Measurements from ENCODE around the gene GOT1. TPM values are rescaled to one million over a fixed set of nuclear protein-coding genes. Genes with fewer than 3 reads are reported as not detected.

Gene GOT1
- total and polyA plus RNA-seq, 10 of the 15 experiments (the other 5 are each of a cell fraction or from before 2014, with no cell fraction given), result 32.5 to 67.5 (median 50.3) TPM

DNA sequence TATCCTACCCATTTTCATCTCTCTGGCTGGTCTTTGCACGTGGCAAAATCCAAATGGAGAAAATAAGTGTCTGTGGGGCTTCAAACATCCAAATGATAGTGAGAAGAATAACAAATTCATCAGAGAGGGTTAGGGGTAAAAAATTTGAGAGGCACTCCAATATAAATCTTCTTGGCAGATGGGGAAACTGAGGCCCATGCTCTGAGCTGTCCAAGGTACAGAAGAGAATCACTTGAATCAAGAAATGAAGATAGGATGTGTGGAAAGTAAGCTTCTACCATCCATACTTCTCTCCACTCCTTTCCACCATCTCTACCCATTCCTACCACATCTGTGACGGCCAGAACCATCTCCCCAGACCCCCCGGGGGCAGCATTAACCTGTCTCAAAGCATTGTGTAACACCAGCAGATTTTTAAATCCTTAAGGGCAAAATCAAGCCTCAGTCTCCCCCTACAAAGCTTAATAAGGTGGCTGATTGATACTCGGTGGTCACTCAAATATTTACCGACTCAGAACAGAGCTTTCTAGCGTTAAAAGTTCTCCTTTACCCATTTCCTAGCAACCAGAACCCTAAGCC is 818 bp downstream of the GOT1 start:
- DNase-seq (ENCODE audit: low read depth, low spot score) (no peak), ATAC-seq (no peak), FAIRE-seq (no peak)
- POLR2A ChIA-PET, result interaction anchor here (1.6 kb wide), 1 partner anchor 192 kb away, joined by 8 read pairs; no protein-coding TSS in a partner anchor
- TF ChIP-seq, protein P1, sequence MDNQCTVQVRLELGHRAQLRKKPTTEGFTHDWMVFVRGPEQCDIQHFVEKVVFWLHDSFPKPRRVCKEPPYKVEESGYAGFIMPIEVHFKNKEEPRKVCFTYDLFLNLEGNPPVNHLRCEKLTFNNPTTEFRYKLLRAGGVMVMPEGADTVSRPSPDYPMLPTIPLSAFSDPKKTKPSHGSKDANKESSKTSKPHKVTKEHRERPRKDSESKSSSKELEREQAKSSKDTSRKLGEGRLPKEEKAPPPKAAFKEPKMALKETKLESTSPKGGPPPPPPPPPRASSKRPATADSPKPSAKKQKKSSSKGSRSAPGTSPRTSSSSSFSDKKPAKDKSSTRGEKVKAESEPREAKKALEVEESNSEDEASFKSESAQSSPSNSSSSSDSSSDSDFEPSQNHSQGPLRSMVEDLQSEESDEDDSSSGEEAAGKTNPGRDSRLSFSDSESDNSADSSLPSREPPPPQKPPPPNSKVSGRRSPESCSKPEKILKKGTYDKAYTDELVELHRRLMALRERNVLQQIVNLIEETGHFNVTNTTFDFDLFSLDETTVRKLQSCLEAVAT (IDR thresholded peaks at IDR 0.05), result no peak
- peak; percentile 42; the same call in 1 of the 2 replicates for TF ChIP-seq REST (IDR thresholded peaks at IDR 0.05; ENCODE audit: low read depth, low read length)
- H3K4me1 ChIP-seq (ENCODE audit: control insufficient read depth, insufficient read depth, low read length), result peaks cover 4% of the 10 kb centered on the region; the same call in 1 of the 2 replicates
- peak overlapping the region; percentile 97 for H3K4me3 ChIP-seq
- H4K20me1 ChIP-seq (ENCODE audit: control insufficient read depth, insufficient read depth), result no peaks in the 10 kb centered on the region
- RAD21 ChIA-PET (ENCODE audit: unreplicated experiment), result interaction anchor here (1.2 to 1.6 kb wide), 3 partner anchors 25 to 188 kb away, joined by 3 to 4 read pairs (median 4); no protein-coding TSS in a partner anchor
- peaks cover 0 to 1% of the 10 kb centered on the region in 2 experiments; a peak in 1 of 4 replicates for H3K36me3 ChIP-seq (ENCODE audit: control insufficient read depth in 2 of 2, insufficient read depth in 2 of 2, low read length in 1 of 2)
- peak overlapping the region; percentile 66 for H3K27ac ChIP-seq (ENCODE audit: control insufficient read depth, insufficient read depth)
- peaks cover 34% of the 10 kb centered on the region for H3K79me2 ChIP-seq (ENCODE audit: control insufficient read depth, insufficient read depth, low read length)
- peak overlapping the region; percentile 80 for H3K9ac ChIP-seq (ENCODE audit: control insufficient read depth, insufficient read depth, low read length)
- CTCF ChIA-PET, result interaction anchor here (0.9 to 2.9 kb wide), 8 partner anchors 10 to 303 kb away, joined by 3 to 18 read pairs (median 4); no protein-coding TSS in a partner anchor
- no peaks in the 10 kb centered on the region for H3K27me3 ChIP-seq (replicated peaks in 1 of 2; ENCODE audit: control insufficient read depth in 2 of 2, insufficient read depth in 2 of 2, low read length in 1 of 2)
- WGBS (ENCODE audit: insufficient coverage, insufficient replicate concordance, low lambda C conversion rate, missing lambda C conversion rate), result 19% methylated on average over 6 of the region's 6 CpGs
- H3K4me2 ChIP-seq (ENCODE audit: control insufficient read depth, insufficient read depth), result peak overlapping the region; percentile 75
- SMC1A ChIA-PET (ENCODE audit: uncharacterized antibody, unreplicated experiment), result interaction anchor here (0.9 to 3.0 kb wide), 5 partner anchors 9 to 187 kb away, joined by 3 to 19 read pairs (median 3); no protein-coding TSS in a partner anchor
- BruUV-seq (replicated peaks), result TSS peak; percentile 67
- peak overlapping the region; percentile 76 for H2AFZ ChIP-seq (ENCODE audit: control insufficient read depth, low read depth, low read length)
- intact Hi-C loops (cut with micrococcal nuclease; ENCODE audit: unreplicated experiment) (loop anchor here (2.0 kb wide), 2 partner anchors 37 to 189 kb away; no protein-coding TSS in a partner anchor), in situ Hi-C loops (cut with MboI) (loop anchor here (5.0 kb wide), 2 partner anchors 183 to 283 kb away; no protein-coding TSS in a partner anchor)
- H3K9me3 ChIP-seq (replicated peaks; ENCODE audit: control insufficient read depth, insufficient read depth, low read length), result no peaks in the 10 kb centered on the region

Measured in GM12878 (cell line).